ENCODE results near the gene TNIP1. TPM values are rescaled to one million over a fixed set of nuclear protein-coding genes. Genes with fewer than 3 reads are reported as not detected.

TNIP1 gene
- polyA plus RNA-seq, 6 donors from 2014 or later = 36.2 to 68.2 (median 55.5) TPM

DNA sequence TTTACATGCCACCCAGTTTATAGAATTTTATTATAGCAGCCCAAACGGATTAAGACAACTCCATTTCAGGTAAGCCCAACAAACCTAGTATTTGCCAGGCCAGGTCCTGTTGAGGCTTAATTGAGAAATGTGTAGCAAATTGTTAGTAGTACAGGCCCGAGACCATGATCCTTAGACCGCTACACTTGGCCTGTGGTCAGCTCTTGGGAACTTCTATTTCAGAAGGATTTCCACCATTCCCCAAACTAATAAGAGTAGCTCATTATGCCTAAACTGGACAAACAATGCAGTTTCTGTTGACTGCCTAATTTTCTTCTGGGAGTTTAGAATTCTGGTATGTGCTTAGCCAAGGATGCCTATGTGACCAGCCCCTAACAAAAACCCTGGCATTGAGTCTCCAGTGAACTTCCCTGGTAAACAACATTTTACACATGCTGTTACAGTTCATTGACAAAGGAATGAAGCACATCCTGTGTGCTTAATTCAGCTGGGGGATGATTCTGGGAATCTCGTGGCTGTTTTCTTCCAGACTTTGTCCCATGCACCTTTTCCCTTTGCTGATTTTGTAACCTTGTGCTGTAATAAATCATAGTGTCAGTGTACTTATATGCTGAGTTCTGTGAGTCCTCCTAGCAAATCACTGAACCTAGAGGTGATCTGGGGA, 66.0 kb downstream of the TNIP1 start:
- no peak overlapping the region for H3K4me3 Mint-ChIP-seq
- peaks cover 0 to 3% (median 2%) of the 10 kb centered on the region in 3 donors for H3K4me1 Mint-ChIP-seq
- DNase-seq (no peak), ATAC-seq (ENCODE audit: low read depth in 2 of 2) (no peak)
- no peaks in the 10 kb centered on the region for H3K36me3 Mint-ChIP-seq
- H3K27me3 Mint-ChIP-seq = peaks cover 0 to 10% (median 6%) of the 10 kb centered on the region in 3 donors
- H3K27ac Mint-ChIP-seq = no peak overlapping the region
- no peaks in the 10 kb centered on the region for H3K9me3 Mint-ChIP-seq

DNA sequence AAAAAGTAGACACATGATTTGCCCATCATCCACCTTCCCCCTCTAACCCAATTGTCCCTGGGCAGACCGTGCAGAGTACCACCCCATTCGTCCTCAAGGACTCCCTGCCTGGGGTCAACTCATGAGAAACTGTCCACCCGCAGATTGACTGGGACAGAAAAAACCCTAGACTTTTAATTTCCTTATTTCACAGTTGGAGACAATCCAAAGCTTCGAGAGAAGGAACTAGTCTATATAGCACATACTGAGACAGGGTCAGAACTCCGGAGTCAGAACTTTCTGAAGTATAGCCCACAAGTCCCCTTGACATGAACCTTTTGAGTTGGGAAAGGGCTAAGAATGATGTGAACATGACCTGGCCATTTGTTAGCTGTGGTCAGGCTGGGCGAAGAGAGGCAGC, 68.0 kb downstream of the TNIP1 start:
- Mint-ChIP-seq H3K9me3 (no peaks in the 10 kb centered on the region), H3K4me3 (no peak overlapping the region), H3K4me1 (no peaks in the 10 kb centered on the region), H3K27me3 (peaks cover 0 to 14% (median 10%) of the 10 kb centered on the region in 3 donors), H3K36me3 (no peaks in the 10 kb centered on the region), H3K27ac (no peak overlapping the region)
- ATAC-seq (ENCODE audit: low read depth in 2 of 2) (no peak), DNase-seq (no peak)

DNA sequence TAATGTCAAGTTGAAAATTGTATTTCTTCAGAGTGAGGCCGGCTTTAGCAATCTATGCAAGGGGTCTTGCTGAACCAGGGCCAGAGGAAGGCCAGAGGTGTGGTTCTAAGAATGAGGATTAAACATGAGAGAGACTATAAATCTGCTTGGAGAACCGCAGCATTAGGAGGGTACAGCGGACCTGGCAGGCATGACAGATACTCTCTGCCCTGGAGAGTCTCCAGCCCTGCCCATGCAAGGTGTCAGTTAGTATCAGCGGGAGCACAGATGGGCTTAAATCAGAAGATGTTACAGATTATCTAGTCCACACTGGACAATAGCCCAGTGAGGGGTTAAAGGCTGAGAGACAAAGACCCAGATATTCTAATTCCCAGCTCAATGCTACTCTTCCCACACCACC, 71.9 kb downstream of the TNIP1 start:
- no peak for DNase-seq
- no peaks in the 10 kb centered on the region for H3K4me1 Mint-ChIP-seq
- ATAC-seq (ENCODE audit: low read depth in 2 of 2) = no peak
- H3K9me3 Mint-ChIP-seq = no peaks in the 10 kb centered on the region
- no peak overlapping the region for H3K4me3 Mint-ChIP-seq
- no peaks in the 10 kb centered on the region for H3K36me3 Mint-ChIP-seq
- H3K27me3 Mint-ChIP-seq = peaks cover 6 to 14% (median 11%) of the 10 kb centered on the region in 3 donors
- no peak overlapping the region for H3K27ac Mint-ChIP-seq

DNA sequence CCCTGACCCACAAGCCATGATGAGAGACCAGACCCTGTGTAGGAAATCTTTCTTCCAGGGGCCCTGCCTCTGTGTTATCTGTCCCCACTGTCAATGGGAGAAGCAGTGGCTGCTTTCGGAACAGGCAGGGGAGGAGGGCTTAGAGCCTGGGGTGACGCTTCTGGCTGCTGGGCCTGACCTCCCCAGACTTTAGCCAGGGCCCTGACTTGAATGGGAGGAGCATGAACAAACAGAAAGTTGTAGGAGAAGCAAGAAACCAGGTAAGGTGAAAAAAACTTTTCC, 72.7 kb downstream of the TNIP1 start:
- Mint-ChIP-seq H3K4me3 (no peak overlapping the region), H3K9me3 (no peaks in the 10 kb centered on the region), H3K36me3 (no peaks in the 10 kb centered on the region), H3K27me3 (peaks cover 6 to 19% (median 18%) of the 10 kb centered on the region in 3 donors), H3K27ac (no peak overlapping the region), H3K4me1 (no peaks in the 10 kb centered on the region)
- ATAC-seq (ENCODE audit: low read depth in 2 of 2) (no peak), DNase-seq (no peak)

GRCh38 chr5:151007430-151008209, 73.2 kb downstream of the TNIP1 start:
- no peak for DNase-seq
- H3K27me3 Mint-ChIP-seq = peaks cover 6 to 20% (median 19%) of the 10 kb centered on the region in 3 donors
- H3K4me1 Mint-ChIP-seq = no peaks in the 10 kb centered on the region
- ATAC-seq (ENCODE audit: low read depth in 2 of 2) = no peak
- no peak overlapping the region for H3K27ac Mint-ChIP-seq
- no peaks in the 10 kb centered on the region for H3K36me3 Mint-ChIP-seq
- no peaks in the 10 kb centered on the region for H3K9me3 Mint-ChIP-seq
- no peak overlapping the region for H3K4me3 Mint-ChIP-seq

DNA sequence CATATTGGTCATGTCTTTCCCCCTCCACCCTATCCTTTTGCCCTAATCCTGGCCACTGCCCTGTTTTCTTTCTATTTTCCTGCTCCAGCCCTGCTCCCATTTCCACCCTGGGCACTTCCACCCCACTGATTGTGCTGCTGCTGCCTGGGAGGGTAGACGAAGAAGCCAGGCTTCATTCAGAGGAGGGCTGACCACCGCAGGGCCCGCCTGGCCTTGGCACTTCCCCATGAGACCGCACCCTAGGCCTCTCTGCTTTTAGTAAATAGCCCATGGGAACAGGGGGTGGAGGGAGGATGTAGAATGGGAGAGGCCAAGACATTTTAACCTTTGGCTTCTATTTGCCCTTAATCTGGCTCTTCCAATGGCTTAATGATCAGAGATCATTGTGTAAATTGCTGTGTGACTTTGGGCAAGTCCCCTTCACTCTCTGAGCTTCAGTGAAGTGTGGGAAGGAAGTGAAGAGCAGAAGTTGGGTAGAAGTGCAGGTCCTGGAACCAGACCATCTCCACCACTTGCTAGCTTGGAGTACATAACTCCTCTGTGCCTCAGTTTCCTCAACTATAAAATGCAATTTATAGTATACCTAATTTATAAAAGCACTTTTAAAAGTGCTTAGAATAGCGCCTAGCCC, 74.0 kb downstream of the TNIP1 start:
- Mint-ChIP-seq H3K36me3 (no peaks in the 10 kb centered on the region), H3K27me3 (peaks cover 6 to 18% (median 17%) of the 10 kb centered on the region in 3 donors), H3K4me1 (no peaks in the 10 kb centered on the region), H3K4me3 (no peak overlapping the region), H3K27ac (no peak overlapping the region), H3K9me3 (no peaks in the 10 kb centered on the region)
- no peak for ATAC-seq (ENCODE audit: low read depth in 2 of 2)
- no peak for DNase-seq

- DNase-seq = no peak
- Mint-ChIP-seq H3K27me3 (peaks cover 6 to 13% (median 9%) of the 10 kb centered on the region in 3 donors), H3K4me3 (no peak overlapping the region), H3K27ac (no peak overlapping the region), H3K4me1 (no peaks in the 10 kb centered on the region), H3K36me3 (no peaks in the 10 kb centered on the region), H3K9me3 (no peaks in the 10 kb centered on the region)
- ATAC-seq (ENCODE audit: low read depth in 2 of 2) = no peak
These were observed 74.8 kb downstream of the TNIP1 start for GRCh38 chr5:151005950-151006576.

GRCh38 chr5:151005187-151005949, 75.5 kb downstream of the TNIP1 start:
- no peaks in the 10 kb centered on the region for H3K9me3 Mint-ChIP-seq
- H3K27ac Mint-ChIP-seq = no peak overlapping the region
- no peaks in the 10 kb centered on the region for H3K4me1 Mint-ChIP-seq
- DNase-seq (no peak), ATAC-seq (ENCODE audit: low read depth in 2 of 2) (no peak)
- H3K36me3 Mint-ChIP-seq = no peaks in the 10 kb centered on the region
- H3K4me3 Mint-ChIP-seq = no peak overlapping the region
- H3K27me3 Mint-ChIP-seq = peaks cover 8 to 13% (median 9%) of the 10 kb centered on the region in 3 donors

DNA sequence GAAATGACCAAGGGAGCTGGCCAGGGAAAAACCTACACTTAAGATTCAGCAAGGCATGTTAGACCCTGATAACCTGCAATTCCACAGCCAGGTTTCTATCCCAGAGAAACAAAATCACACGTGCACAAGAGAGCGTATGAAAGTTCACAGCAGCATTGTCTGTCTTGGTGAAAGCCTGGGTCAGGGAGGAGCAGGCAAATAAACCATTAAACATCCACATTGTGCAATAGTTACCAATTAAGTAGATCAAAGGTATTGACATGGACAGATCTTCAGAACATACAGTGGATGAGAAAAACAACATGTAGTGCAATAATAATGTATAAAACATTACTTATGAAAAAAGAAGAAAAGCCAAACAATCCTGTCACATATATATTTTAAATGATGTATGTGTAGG, 76.3 kb downstream of the TNIP1 start:
- Mint-ChIP-seq H3K36me3 (no peaks in the 10 kb centered on the region), H3K27me3 (peaks cover 9 to 14% (median 13%) of the 10 kb centered on the region in 3 donors), H3K4me1 (no peaks in the 10 kb centered on the region), H3K4me3 (no peak overlapping the region), H3K27ac (no peak overlapping the region), H3K9me3 (no peaks in the 10 kb centered on the region)
- ATAC-seq (ENCODE audit: low read depth in 2 of 2) (no peak), DNase-seq (no peak)

DNA sequence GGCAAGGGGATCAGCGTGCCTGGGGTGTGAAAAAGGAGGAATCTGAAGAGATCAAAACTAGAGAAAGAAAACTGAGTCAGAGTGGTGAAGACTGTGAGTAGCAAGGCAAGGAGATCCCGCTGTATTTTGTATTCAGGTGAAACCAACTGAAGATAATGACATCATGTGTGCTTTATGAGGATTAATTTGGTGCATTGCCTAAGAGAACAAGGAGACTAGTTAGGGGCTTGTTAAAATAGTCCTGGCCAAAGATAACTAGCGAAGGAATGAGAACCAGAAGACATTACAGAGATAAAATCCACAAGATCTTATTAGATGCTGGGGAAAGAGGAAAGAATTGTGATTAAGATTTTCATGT, 77.4 kb downstream of the TNIP1 start:
- Mint-ChIP-seq H3K27me3 (peaks cover 6 to 14% (median 14%) of the 10 kb centered on the region in 3 donors), H3K27ac (no peak overlapping the region), H3K4me3 (no peak overlapping the region), H3K9me3 (no peaks in the 10 kb centered on the region), H3K4me1 (no peaks in the 10 kb centered on the region), H3K36me3 (no peaks in the 10 kb centered on the region)
- DNase-seq (no peak), ATAC-seq (ENCODE audit: low read depth in 2 of 2) (no peak)

DNA sequence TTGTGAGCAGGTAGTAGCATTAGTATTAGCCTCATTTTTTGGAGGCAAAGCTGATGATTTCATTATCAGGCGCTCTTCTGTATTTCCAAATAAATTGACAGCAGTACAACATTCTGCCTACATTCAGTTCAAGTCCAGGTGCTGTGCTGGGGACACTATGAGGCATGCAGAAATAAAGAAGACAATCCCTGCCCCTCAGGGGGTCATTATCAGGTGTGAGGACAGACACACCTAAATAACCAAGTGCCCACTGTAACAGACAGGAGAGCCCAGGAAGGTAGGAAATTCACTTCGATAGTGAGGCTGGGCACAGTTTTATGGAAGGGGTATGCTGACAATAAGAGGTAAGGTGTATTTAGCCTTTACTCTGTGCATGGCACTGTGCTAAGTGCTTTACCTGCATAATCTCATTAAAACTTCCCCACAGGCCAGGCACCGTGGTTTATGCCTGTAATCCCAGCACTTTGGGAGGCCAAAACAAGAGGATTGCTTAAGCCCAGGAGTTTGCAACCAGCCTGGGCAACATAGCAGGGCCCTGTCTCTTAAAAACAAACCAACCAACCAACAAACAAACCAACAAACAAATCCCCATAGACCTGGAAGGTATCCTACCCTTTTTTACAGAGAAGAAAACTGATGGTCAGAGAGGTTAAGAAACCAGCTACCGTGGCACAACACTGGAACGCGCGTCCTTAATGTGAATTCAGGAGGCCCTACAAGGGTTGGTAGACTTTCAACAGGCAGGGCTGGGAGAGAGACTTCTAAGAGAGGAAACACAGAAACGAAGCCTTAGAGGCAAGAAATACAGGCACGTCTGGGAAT, 77.9 kb downstream of the TNIP1 start:
- ATAC-seq (ENCODE audit: low read depth in 2 of 2) (no peak), DNase-seq (no peak)
- no peak overlapping the region for H3K27ac Mint-ChIP-seq
- no peak overlapping the region for H3K4me3 Mint-ChIP-seq
- H3K9me3 Mint-ChIP-seq = no peaks in the 10 kb centered on the region
- H3K27me3 Mint-ChIP-seq = peaks cover 6 to 16% (median 14%) of the 10 kb centered on the region in 3 donors
- no peaks in the 10 kb centered on the region for H3K4me1 Mint-ChIP-seq
- H3K36me3 Mint-ChIP-seq = no peaks in the 10 kb centered on the region

- H3K27me3 Mint-ChIP-seq = peaks cover 8 to 22% (median 10%) of the 10 kb centered on the region in 3 donors
These were observed 78.6 kb downstream of the TNIP1 start for GRCh38 chr5:151002250-151002649.

More at GRCh38 chr5:151002250-151002649, 78.6 kb downstream of the TNIP1 start:
- H3K4me3 Mint-ChIP-seq = no peak overlapping the region
- DNase-seq (no peak), ATAC-seq (ENCODE audit: low read depth in 2 of 2) (no peak)
- H3K36me3 Mint-ChIP-seq = no peaks in the 10 kb centered on the region
- H3K4me1 Mint-ChIP-seq = no peaks in the 10 kb centered on the region
- H3K9me3 Mint-ChIP-seq = no peaks in the 10 kb centered on the region
- no peak overlapping the region for H3K27ac Mint-ChIP-seq
